Measurements from ENCODE around the gene CACNA1G. TPM values are rescaled to one million over a fixed set of nuclear protein-coding genes. Genes with fewer than 3 reads are reported as not detected.

CACNA1G gene
- total and polyA plus RNA-seq, 2 donors (not counting 1 experiment from before 2014, with no cell fraction given) = 0.08 to 0.99 TPM

DNA sequence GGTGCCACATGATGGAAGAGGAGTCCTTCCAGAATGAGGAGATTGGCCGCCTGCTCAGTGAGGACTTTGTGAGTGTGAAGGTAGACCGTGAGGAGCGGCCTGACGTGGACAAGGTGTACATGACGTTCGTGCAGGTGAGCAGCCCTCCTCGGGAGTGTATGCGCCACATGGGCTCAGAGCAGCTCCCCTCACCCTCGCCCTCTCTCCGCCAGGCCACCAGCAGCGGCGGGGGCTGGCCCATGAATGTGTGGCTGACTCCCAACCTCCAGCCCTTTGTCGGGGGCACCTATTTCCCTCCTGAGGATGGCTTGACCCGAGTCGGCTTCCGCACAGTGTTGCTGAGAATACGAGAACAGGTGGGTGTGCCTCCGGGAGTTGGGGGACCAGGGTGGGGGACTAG is 11.7 kb upstream of the CACNA1G start:
- peaks cover 8% of the 10 kb centered on the region for H3K36me3 ChIP-seq (ENCODE audit: control insufficient read depth, insufficient read depth, low read length)
- TF ChIP-seq EZH2 (IDR thresholded peaks at IDR 0.05; ENCODE audit: low read length, missing control alignments) = no peak
- TF ChIP-seq, protein P1, sequence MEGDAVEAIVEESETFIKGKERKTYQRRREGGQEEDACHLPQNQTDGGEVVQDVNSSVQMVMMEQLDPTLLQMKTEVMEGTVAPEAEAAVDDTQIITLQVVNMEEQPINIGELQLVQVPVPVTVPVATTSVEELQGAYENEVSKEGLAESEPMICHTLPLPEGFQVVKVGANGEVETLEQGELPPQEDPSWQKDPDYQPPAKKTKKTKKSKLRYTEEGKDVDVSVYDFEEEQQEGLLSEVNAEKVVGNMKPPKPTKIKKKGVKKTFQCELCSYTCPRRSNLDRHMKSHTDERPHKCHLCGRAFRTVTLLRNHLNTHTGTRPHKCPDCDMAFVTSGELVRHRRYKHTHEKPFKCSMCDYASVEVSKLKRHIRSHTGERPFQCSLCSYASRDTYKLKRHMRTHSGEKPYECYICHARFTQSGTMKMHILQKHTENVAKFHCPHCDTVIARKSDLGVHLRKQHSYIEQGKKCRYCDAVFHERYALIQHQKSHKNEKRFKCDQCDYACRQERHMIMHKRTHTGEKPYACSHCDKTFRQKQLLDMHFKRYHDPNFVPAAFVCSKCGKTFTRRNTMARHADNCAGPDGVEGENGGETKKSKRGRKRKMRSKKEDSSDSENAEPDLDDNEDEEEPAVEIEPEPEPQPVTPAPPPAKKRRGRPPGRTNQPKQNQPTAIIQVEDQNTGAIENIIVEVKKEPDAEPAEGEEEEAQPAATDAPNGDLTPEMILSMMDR (conservative IDR thresholded peaks at IDR 0.05 in 1 of 2, IDR thresholded peaks at IDR 0.05 in 1 of 2; ENCODE audit: low read depth in 1 of 2, low read length in 2 of 2) = no peak
- no peak overlapping the region for H3K4me3 ChIP-seq (replicated peaks in 1 of 4; ENCODE audit: control extremely low read depth in 1 of 4, insufficient read depth in 1 of 4, low read depth in 3 of 4, low read length in 4 of 4)
- H2AFZ ChIP-seq (ENCODE audit: low read length) = no peak overlapping the region
- H3K27ac ChIP-seq (ENCODE audit: insufficient read depth, low read length) = no peak overlapping the region
- H3K9me3 ChIP-seq (ENCODE audit: control insufficient read depth, insufficient read depth, low read depth, low read length) = no peaks in the 10 kb centered on the region
- peaks cover 3% of the 10 kb centered on the region for H3K79me2 ChIP-seq (ENCODE audit: control insufficient read depth, insufficient read depth, low read length)
- H4K20me1 ChIP-seq (ENCODE audit: control insufficient read depth, extremely low read depth, insufficient read depth, low read length) = no peaks in the 10 kb centered on the region
- DNase-seq (ENCODE audit: low read depth in 2 of 2) = no peak
- no peak overlapping the region for H3K4me2 ChIP-seq (ENCODE audit: extremely low read depth, insufficient read depth, low read length)
- H3K9ac ChIP-seq (ENCODE audit: insufficient read depth, low read length) = no peak overlapping the region
- peaks cover 4% of the 10 kb centered on the region for H3K4me1 ChIP-seq (ENCODE audit: control insufficient read depth, extremely low read depth, insufficient read depth, low read length)
- H3K27me3 ChIP-seq (ENCODE audit: control insufficient read depth, insufficient read depth, low read length) = no peaks in the 10 kb centered on the region

DNA sequence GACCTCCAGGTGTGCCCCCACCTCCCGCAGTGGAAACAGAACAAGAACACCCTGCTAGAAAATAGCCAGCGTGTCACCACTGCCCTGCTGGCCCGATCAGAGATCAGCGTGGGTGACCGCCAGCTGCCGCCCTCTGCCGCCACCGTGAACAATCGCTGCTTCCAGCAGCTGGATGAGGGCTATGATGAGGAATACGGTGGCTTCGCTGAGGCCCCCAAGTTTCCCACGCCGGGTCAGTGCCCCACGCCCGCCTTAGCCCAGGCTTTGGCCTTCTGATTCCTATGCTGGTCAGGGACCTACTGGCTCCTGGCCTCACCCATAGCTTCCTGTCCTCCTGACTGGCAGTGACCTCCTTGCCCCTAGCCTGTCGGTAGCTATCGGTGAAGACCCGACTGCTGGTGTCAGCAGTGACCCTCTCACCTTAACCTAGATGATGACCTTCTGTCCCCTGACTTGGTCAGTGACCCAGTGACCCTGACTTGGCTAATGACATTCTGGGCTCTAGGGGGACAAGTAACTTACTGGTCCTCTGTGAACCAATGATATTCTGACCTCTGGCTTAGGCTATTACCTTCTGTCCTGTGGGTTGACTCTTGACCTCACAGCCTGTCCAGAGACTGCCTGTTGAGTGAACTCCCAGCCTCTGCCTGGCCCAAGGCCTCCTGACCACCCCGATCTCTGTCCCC is 11.1 kb upstream of the CACNA1G start:
- no peak overlapping the region for H2AFZ ChIP-seq (ENCODE audit: low read length)
- H3K4me3 ChIP-seq (replicated peaks in 1 of 4; ENCODE audit: control extremely low read depth in 1 of 4, insufficient read depth in 1 of 4, low read depth in 3 of 4, low read length in 4 of 4) = no peak overlapping the region
- no peaks in the 10 kb centered on the region for H4K20me1 ChIP-seq (ENCODE audit: control insufficient read depth, extremely low read depth, insufficient read depth, low read length)
- no peak overlapping the region for H3K27ac ChIP-seq (ENCODE audit: insufficient read depth, low read length)
- no peak overlapping the region for H3K4me2 ChIP-seq (ENCODE audit: extremely low read depth, insufficient read depth, low read length)
- peaks cover 3% of the 10 kb centered on the region for H3K79me2 ChIP-seq (ENCODE audit: control insufficient read depth, insufficient read depth, low read length)
- TF ChIP-seq, protein P1 (conservative IDR thresholded peaks at IDR 0.05 in 1 of 2, IDR thresholded peaks at IDR 0.05 in 1 of 2; ENCODE audit: low read depth in 1 of 2, low read length in 2 of 2) = no peak
- TF ChIP-seq EZH2 (IDR thresholded peaks at IDR 0.05; ENCODE audit: low read length, missing control alignments) = no peak
- H3K9ac ChIP-seq (ENCODE audit: insufficient read depth, low read length) = no peak overlapping the region
- H3K36me3 ChIP-seq (ENCODE audit: control insufficient read depth, insufficient read depth, low read length) = peaks cover 8% of the 10 kb centered on the region
- peaks cover 4% of the 10 kb centered on the region for H3K4me1 ChIP-seq (ENCODE audit: control insufficient read depth, extremely low read depth, insufficient read depth, low read length)
- H3K27me3 ChIP-seq (ENCODE audit: control insufficient read depth, insufficient read depth, low read length) = no peaks in the 10 kb centered on the region
- no peak for DNase-seq (ENCODE audit: low read depth in 2 of 2)
- no peaks in the 10 kb centered on the region for H3K9me3 ChIP-seq (ENCODE audit: control insufficient read depth, insufficient read depth, low read depth, low read length)

DNA sequence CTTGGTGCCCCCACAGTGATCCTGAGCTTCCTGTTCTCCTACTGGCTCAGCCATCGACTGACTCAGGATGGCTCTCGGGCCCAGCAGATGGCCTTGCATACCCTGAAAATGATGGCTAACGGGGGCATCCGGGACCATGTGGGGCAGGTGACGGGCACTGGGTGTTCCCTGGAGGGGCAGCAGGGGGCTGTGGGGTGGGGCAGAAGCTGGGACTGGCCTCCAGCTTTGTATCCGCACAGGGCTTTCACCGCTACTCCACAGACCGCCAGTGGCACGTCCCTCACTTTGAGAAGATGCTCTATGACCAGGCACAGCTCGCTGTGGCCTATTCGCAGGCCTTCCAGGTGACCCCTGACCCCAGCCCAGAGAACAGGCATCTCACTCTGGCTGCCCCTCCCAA is 10.5 kb upstream of the CACNA1G start:
- TF ChIP-seq EZH2 (IDR thresholded peaks at IDR 0.05; ENCODE audit: low read length, missing control alignments) = no peak
- TF ChIP-seq, protein P1 (conservative IDR thresholded peaks at IDR 0.05 in 1 of 2, IDR thresholded peaks at IDR 0.05 in 1 of 2; ENCODE audit: low read depth in 1 of 2, low read length in 2 of 2) = no peak
- peaks cover 8% of the 10 kb centered on the region for H3K36me3 ChIP-seq (ENCODE audit: control insufficient read depth, insufficient read depth, low read length)
- H3K79me2 ChIP-seq (ENCODE audit: control insufficient read depth, insufficient read depth, low read length) = peaks cover 3% of the 10 kb centered on the region
- no peaks in the 10 kb centered on the region for H3K27me3 ChIP-seq (ENCODE audit: control insufficient read depth, insufficient read depth, low read length)
- H2AFZ ChIP-seq (ENCODE audit: low read length) = no peak overlapping the region
- H3K9ac ChIP-seq (ENCODE audit: insufficient read depth, low read length) = no peak overlapping the region
- no peak overlapping the region for H3K27ac ChIP-seq (ENCODE audit: insufficient read depth, low read length)
- H3K4me3 ChIP-seq (replicated peaks in 1 of 4; ENCODE audit: control extremely low read depth in 1 of 4, insufficient read depth in 1 of 4, low read depth in 3 of 4, low read length in 4 of 4) = no peak overlapping the region
- H3K4me2 ChIP-seq (ENCODE audit: extremely low read depth, insufficient read depth, low read length) = no peak overlapping the region
- H3K4me1 ChIP-seq (ENCODE audit: control insufficient read depth, extremely low read depth, insufficient read depth, low read length) = peaks cover 4% of the 10 kb centered on the region
- H4K20me1 ChIP-seq (ENCODE audit: control insufficient read depth, extremely low read depth, insufficient read depth, low read length) = no peaks in the 10 kb centered on the region
- no peak for DNase-seq (ENCODE audit: low read depth in 2 of 2)
- no peaks in the 10 kb centered on the region for H3K9me3 ChIP-seq (ENCODE audit: control insufficient read depth, insufficient read depth, low read depth, low read length)

Data from fibroblast of lung (primary cell).